Ovary (tissue), 9 donors: ENCODE measurements around the gene FREM2. TPM values are rescaled to one million over a fixed set of nuclear protein-coding genes. Genes with fewer than 3 reads are reported as not detected.

Experiments
- DNase-seq, 5 donors: peaks; one replicate each; pipeline ENCODE4 v3.0.0-alpha.2; 2019 to 2020
- H3K27ac ChIP-seq, 2 donors: fragments of 200-600 bp; one replicate each; pipeline versions ENCODE4 v1.5.1 to v1.8.0; 2019 to 2022
- H3K27me3 ChIP-seq: fragments of 200-600 bp; one replicate; pipeline ENCODE4 v1.8.0; 2022
- H3K36me3 ChIP-seq: fragments of 200-600 bp; sonication (generic); one replicate; pipeline ENCODE4 v1.5.1; 2019
- H3K4me1 ChIP-seq: one replicate; pipeline ENCODE4 v1.8.1; 2013; ENCODE audit warnings: mild to moderate bottlenecking, moderate library complexity; ENCODE audit not compliant: insufficient read depth
- H3K4me3 ChIP-seq: fragments of 200-600 bp; sonication (generic); one replicate; pipeline ENCODE4 v1.5.1; 2017
- H3K9me3 ChIP-seq, 2 donors: fragments of 200-600 bp in 1 of 2; sonication (generic) in 1 of 2; one replicate each; pipeline versions ENCODE4 v1.5.1 to v1.8.1; 2013 to 2019; ENCODE audit warnings: mild to moderate bottlenecking in 1 of 2, moderate library complexity in 1 of 2
- EP300 ChIP-seq: sonication (generic); formaldehyde crosslinking; IDR thresholded peaks from one replicate; pipeline ENCODE4 v1.6.1; 2017; ENCODE audit warnings: antibody characterized with exemption
- POLR2A ChIP-seq: fragments of 450-650 bp; IDR thresholded peaks from one replicate; pipeline ENCODE4 v1.6.1; 2017; ENCODE audit warnings: antibody characterized with exemption, mild to moderate bottlenecking, moderate library complexity
- WGBS, 3 donors: extraction: QIAGEN DNeasy Blood & Tissue Kit in 1 of 3; methylation state at CpG; one replicate each; pipeline versions ENCODE4 v1.1.5 to v1.1.7; 2013 to 2017; 5-methylcytosine and 5-hydroxymethylcytosine counted together
- intact Hi-C, 4 donors: fragments of 100-400 bp; cut with DNase I; formaldehyde crosslinking; loops; one replicate each; pipeline versions ENCODE4 v1.11.0 to v1.15.1; 2022 to 2023
- polyA plus RNA-seq, 2 donors: library from polyadenylated mRNA; stranded (reverse); fragments of 200-250 nt in 1 of 2; fragments of 350-450 nt in 1 of 2; fragmentation: Illumina TruSeq in 1 of 2; extraction: RNeasy Lipid Tissue Mini Kit (QIAGEN cat#74804) in 1 of 2; gene quantifications; one replicate each; pipeline ENCODE4 v1.2.3, GENCODE V29; 2013 to 2014
- total RNA-seq, 7 donors: library from RNA; depleted of rRNA in 2 of 7; stranded (reverse); fragments of >200 nt in 2 of 7; fragmentation: NEBNext Ultra II Directional in 3 of 7; extraction: Animal tissue kit (Norgen Biotek cat#: 25700) in 3 of 7; gene quantifications; one replicate each; pipeline versions ENCODE4 v1.1.0 to v1.2.4, GENCODE V29; 2016 to 2023
- TF ChIP-seq, protein P1 (sequence below), 3 donors: fragments of 450-650 bp in 2 of 3; fragments of 200-600 bp in 1 of 3; IDR thresholded peaks; one replicate each; pipeline versions ENCODE4 v1.5.1 to v1.8.0; 2016 to 2022; ENCODE audit warnings: antibody characterized with exemption in 3 of 3, mild to moderate bottlenecking in 1 of 3
- donor health status: DM: no; HTN: no; CAD: no; lungs with moderate emphysema.
- donor health status: DM: no; HTN: no; CAD: no.
- donor health status: Bipolar disorder and iron deficiency.
- donor health status: DM: yes; HTN: yes; CAD: no.
- donor health status: DM: no; HTN: no; CAD: no.
- donor health status: DM: yes; HTN: yes; CAD: no.

The FREM2 gene
- total and polyA plus RNA-seq, 9 donors = 0.27 to 4.0 (median 1.7) TPM

DNA sequence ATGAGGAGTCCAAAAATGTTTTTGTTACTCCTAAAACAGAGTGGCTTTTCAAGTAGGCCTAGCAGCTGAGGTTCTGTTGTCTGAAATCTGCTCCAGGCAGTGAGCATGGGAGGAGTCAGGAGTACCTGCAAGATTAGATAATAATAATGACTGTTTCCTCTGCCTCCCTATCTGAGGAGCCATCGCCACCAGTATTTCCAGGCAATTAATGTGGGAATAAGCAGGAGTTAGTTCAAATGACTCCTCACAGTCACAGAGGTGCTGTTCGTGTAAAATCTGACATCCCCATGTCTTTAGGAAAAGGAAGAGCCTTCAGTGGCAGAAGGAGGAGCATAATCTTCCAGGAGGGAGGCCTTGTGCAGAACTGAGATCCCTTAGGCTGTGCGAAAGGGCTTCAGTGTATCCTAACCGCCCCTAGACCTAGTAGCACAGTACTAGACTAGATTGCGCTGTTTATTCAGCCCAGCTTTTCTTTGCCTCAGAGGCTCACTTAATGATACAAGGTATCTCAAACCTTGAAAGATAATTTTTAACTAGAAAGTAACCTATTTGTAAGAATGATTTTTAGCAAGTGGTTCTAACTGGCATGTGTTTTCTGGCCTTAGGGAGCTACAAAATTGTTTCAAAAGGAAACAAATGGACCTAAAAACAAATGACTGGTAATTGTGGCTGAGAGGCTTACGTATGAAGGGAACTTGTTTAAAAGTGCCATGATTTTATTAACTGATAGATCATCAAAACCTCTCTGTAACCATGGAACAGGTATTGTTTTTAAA, 49.0 kb downstream of the FREM2 start:
- no peaks in the 10 kb centered on the region for H3K27me3 ChIP-seq
- no peaks in the 10 kb centered on the region for H3K36me3 ChIP-seq
- no peak for DNase-seq
- 75 to 79% (median 76%) methylated on average over 6 of the region's 6 CpGs for WGBS, 3 donors
- TF ChIP-seq POLR2A (no peak), EP300 (no peak)
- TF ChIP-seq, protein P1, sequence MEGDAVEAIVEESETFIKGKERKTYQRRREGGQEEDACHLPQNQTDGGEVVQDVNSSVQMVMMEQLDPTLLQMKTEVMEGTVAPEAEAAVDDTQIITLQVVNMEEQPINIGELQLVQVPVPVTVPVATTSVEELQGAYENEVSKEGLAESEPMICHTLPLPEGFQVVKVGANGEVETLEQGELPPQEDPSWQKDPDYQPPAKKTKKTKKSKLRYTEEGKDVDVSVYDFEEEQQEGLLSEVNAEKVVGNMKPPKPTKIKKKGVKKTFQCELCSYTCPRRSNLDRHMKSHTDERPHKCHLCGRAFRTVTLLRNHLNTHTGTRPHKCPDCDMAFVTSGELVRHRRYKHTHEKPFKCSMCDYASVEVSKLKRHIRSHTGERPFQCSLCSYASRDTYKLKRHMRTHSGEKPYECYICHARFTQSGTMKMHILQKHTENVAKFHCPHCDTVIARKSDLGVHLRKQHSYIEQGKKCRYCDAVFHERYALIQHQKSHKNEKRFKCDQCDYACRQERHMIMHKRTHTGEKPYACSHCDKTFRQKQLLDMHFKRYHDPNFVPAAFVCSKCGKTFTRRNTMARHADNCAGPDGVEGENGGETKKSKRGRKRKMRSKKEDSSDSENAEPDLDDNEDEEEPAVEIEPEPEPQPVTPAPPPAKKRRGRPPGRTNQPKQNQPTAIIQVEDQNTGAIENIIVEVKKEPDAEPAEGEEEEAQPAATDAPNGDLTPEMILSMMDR (IDR thresholded peaks at IDR 0.05) = no peak
- no peak overlapping the region for H3K4me3 ChIP-seq
- H3K9me3 ChIP-seq = no peaks in the 10 kb centered on the region
- no peaks in the 10 kb centered on the region for H3K4me1 ChIP-seq
- intact Hi-C loops = no loop called here
- H3K27ac ChIP-seq = no peak overlapping the region

DNA sequence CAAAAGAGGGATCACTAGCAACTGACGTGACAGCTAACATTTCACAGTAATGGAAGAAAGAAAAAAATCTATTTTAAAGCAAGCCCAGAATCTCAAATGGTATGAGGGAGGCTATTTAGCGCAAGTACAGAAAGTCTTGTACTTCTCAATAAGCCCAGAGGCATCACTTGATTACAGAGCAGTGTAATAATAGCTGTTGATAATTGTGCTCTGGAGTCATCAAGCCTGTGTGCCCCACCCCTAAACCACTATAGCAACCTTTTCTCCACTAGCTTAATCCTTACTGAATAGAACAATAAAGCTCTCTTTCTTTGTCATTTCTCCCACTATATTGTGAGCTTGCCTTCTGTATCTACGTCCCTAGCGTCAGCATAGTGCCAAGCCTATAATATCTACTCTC, 56.6 kb downstream of the FREM2 start:
- TF ChIP-seq, protein P1 (IDR thresholded peaks at IDR 0.05) = no peak
- TF ChIP-seq EP300 (no peak), POLR2A (no peak)
- 67 to 70% (median 69%) methylated on average over 4 of the region's 4 CpGs for WGBS, 3 donors
- intact Hi-C loops = no loop called here
- no peak overlapping the region for H3K27ac ChIP-seq
- DNase-seq = no peak
- no peaks in the 10 kb centered on the region for H3K36me3 ChIP-seq
- no peaks in the 10 kb centered on the region for H3K27me3 ChIP-seq
- H3K4me1 ChIP-seq = no peaks in the 10 kb centered on the region
- no peak overlapping the region for H3K4me3 ChIP-seq
- H3K9me3 ChIP-seq = no peaks in the 10 kb centered on the region

DNA sequence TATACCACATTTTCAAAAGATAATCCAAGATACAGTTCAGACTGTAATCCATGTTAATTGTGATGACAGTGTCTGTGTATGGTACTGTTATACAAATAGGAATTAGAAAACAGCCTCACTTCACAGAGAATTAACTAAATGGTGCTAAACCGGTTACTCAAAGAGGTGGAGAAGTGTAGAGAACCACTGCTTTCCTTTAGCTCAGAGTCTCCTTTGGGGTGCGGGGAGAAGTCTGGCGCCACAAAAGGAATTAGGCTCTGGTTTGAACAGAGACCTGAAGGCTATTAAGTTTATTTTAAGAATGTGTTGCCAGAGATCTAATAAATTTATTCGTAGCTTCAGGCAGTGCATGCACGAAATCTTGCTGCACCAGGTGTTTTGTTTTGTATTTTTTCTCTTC, 65.8 kb downstream of the FREM2 start:
- H3K27ac ChIP-seq = no peak overlapping the region
- intact Hi-C loops = no loop called here
- H3K27me3 ChIP-seq = no peaks in the 10 kb centered on the region
- no peaks in the 10 kb centered on the region for H3K4me1 ChIP-seq
- no peaks in the 10 kb centered on the region for H3K36me3 ChIP-seq
- no peak for TF ChIP-seq EP300
- no peak for TF ChIP-seq POLR2A
- TF ChIP-seq, protein P1 (IDR thresholded peaks at IDR 0.05) = no peak
- WGBS, 3 donors = 40 to 49% (median 47%) methylated on average over 5 of the region's 5 CpGs
- H3K9me3 ChIP-seq = no peaks in the 10 kb centered on the region
- no peak overlapping the region for H3K4me3 ChIP-seq
- no peak for DNase-seq

DNA sequence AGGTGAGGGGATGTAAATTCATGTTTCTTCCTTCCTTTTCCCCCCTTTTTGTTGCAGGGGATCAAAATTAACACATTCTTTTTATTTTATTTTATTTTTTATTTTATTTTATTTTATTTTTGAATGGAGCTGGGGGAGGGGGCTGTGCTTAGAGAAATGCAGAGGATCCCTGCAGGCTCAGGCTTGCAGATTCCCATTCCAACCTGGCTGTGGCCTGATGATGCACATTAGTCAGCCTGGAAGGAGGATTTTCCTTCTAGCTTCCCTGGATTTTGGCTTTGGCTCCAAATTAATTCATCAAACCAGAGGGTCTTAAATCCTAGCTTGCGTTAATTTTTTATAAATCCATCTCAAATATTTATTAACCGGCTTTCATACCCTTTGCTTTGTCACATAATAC, 67.0 kb downstream of the FREM2 start:
- TF ChIP-seq EP300 (no peak), POLR2A (no peak)
- TF ChIP-seq, protein P1 (IDR thresholded peaks at IDR 0.05) = no peak
- Histone ChIP-seq H3K27me3 (no peaks in the 10 kb centered on the region), H3K4me1 (no peaks in the 10 kb centered on the region), H3K36me3 (no peaks in the 10 kb centered on the region), H3K27ac (no peak overlapping the region), H3K4me3 (no peak overlapping the region), H3K9me3 (no peaks in the 10 kb centered on the region)
- 94 to 100% (median 98%) methylated on average over 2 of the region's 2 CpGs for WGBS, 3 donors
- intact Hi-C loops = no loop called here
- DNase-seq = no peak
